DND-41 (cell line): ENCODE measurements around the gene OR14A16.

Experiments
- CTCF ChIP-seq: IDR thresholded peaks from 2 replicates; pipeline ENCODE4 v1.5.1; 2012; ENCODE audit warnings: borderline replicate concordance, low read length, moderate library complexity, mild to moderate bottlenecking; ENCODE audit not compliant: poor library complexity, severe bottlenecking; ENCODE audit errors: extremely low read depth
- EZH2 ChIP-seq: IDR thresholded peaks from 3 replicates; pipeline ENCODE4 v1.6.1; 2012; ENCODE audit warnings: borderline replicate concordance, low read depth, mild to moderate bottlenecking, moderate library complexity, low read length, inconsistent platforms; ENCODE audit not compliant: severe bottlenecking

GRCh38 chr1:247849616-247850015, 25.7 kb upstream of the OR14A16 start:
- TF ChIP-seq CTCF (no peak), EZH2 (no peak)
